GM18870 (cell line): ENCODE results near the gene SLC35B1.

ENCODE experiments used
- ATAC-seq: cut with Tn5 transposase; IDR thresholded peaks from one replicate; pipeline ENCODE4 v1.9.1; 2021; ENCODE audit warnings: moderate library complexity; ENCODE audit not compliant: unreplicated experiment

The SLC35B1 gene, protein sequence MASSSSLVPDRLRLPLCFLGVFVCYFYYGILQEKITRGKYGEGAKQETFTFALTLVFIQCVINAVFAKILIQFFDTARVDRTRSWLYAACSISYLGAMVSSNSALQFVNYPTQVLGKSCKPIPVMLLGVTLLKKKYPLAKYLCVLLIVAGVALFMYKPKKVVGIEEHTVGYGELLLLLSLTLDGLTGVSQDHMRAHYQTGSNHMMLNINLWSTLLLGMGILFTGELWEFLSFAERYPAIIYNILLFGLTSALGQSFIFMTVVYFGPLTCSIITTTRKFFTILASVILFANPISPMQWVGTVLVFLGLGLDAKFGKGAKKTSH

DNA sequence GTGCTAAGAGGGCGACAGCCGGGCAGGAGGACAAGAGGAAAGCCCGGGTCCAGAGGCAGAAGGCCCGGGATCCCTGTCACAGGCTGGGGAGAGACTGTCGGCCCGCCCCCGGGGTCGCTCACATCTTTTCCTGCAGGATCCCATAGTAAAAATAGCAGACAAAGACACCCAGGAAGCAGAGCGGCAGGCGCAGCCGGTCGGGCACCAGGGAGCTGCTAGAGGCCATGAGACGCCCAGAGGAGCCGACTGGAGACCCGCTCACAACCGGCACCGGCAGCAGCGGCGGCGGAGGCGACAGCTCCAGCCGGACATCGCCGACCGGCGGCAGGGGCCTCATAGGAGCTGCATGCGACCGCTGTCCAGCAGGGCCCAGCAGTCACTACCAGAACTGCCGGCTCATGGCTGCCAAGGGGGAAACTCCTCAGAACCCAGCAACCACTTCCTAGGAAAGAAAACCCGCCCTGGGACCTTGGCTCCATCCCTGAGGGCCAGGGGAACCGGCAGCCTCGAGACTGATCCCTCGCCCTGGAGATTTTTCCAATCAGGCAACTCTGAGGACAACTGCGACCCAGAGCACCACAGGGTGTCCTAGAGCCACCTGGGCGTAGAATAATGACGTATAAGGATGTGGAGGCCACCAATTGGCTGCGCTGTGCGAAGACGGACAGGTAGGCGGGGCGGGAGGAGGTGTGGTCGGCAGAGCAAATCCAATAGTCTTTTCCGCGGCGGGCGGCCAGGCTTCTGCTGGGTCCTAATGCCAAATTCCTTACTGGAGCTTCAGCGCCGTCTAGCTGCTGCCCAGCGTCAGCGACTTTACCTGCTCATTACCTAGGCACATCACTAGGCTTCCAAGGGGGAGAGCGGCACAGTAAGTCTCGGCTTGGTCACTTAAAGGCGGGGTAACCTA lies at the start of gene SLC35B1:
SLC35B1 (minus strand) TSS at position 357 of the 907 bp plus-strand sequence; CDS start at position 226, 131 bp downstream.
- peak; percentile 92 for ATAC-seq

DNA sequence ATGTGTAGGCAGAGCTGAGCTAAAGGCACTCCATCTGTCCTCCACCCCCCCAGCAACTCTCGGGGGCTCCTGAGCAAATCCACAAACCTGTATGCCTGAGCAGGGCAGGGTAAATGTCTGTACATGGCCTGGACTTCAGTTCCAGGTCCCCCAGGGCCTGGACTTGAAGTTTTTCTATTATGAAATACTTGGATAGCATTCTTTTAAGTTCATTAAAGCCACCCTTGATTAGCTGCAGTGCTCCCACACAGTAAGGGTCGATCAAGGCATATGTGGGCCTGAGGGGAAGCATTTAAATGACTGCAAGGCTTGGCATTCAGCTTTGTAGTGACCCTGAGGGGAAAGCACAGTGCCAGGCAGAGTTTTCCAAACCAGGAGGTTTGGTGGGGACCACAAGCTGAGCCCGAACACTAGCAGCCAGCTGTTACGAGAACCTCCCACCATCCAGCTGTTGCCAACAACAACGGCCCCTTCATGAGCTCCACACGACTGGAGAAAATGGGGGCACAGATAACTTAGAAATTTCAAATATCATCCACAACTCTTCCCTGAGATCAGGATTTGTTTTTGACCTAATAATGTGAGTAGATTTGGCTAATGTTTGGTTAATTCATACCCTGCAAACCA lies 49.5 kb upstream of the SLC35B1 start:
- no peak for ATAC-seq

DNA sequence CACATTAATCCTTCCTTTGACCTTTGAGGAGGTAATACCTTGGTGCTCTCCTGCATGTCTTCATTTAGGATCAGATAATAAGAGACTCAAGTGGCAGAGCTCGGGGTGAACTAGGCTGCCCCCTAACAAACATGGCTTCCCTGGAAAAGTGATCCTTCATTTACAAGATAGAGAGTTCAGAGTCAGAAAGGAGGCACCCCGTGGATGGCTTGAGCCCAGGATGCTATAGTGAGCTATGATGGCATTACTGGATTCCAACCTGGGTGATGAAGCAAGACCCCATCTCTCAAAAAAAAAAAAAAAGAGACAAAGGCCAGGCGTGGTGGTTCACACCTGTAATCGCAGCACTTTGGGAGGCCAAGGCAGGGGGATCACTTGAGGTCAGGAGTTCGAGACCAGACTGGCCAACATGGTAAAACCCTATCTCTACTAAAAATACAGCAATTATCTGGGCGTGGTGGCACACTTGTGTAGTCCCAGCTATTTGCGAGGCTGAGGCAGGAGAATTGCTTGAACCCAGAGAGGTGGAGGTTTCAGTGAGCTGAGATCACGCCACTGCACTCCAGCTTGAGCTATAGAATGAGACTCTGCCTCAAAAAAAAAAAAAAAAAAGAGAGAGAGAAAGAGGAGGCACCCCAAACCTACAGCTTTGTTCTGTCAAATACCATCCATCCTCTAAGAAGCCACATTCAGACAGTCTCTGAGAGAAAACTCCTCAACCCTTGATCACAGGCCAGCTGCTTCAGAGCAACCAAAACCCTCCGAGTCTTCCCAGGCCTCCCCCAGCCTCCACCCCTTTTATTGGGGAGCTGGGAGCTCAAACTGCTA lies 48.8 kb upstream of the SLC35B1 start:
- no peak for ATAC-seq

DNA sequence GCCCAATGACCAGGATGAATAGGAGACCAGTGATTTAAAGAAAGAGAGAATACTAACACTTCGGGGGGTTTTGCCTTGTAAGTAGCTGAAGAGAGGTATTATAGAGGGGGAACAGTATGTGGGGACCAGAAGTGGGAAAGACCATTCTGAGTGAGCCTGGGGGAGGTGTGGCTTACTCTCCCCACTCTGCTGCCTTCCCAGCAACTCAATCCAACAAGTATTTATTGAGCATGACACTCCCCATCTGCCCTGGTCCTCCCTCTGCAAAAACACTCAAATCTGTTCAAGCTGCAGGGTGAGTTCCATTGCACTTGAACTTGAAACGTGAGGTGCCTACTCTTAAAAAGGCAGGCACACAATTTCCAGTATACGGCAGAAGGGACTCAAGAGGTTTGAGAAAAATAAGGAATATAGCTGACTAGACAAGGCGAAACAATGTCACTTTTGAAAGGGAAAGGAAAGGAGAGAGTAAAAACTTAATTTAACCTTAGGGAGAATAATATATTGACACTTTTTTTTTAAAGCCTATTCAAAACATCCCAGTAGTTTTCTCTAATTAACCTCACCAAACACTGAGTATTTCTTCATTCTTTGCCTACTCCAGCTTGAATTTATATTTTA lies 48.0 kb upstream of the SLC35B1 start:
- ATAC-seq = no peak

DNA sequence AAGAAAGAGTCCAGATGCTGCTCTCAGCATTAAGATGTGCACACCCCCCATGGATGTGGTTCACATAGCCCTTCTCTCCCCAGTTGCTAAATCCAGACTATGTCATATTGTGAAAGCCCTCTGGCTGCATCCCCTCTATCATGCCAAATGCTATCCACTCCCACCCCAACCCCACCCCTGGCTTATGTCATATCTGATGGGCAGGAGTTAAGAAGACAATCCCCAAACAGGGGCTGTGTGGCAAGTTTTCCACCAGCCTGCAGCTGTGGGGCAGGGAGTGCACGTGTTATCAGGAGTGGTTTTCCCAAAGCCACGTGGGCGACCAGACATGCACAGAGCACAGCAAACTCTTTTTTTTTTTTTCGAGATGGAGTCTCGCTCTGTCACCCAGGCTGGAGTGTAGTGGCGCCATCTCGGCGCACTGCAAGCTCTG lies 46.2 kb upstream of the SLC35B1 start:
- no peak for ATAC-seq

DNA sequence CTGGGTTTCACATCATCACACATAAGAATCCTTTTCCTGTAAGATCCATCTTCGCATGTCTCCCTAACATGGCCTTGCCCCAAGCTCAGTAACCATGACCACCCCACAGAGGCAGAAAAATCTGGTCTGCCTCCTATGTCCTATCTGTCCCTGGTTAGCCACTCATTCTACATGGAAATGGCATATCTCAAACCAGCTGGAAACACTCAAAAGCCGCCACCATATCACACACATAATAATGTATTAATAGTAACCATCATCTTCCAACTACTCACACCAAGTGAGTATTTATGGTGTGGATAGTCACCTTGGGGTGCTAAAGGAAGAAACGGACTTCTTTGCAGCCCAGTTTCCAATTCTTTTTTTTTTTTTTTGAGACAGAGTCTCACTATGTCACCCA lies 44.7 kb upstream of the SLC35B1 start:
- no peak for ATAC-seq

DNA sequence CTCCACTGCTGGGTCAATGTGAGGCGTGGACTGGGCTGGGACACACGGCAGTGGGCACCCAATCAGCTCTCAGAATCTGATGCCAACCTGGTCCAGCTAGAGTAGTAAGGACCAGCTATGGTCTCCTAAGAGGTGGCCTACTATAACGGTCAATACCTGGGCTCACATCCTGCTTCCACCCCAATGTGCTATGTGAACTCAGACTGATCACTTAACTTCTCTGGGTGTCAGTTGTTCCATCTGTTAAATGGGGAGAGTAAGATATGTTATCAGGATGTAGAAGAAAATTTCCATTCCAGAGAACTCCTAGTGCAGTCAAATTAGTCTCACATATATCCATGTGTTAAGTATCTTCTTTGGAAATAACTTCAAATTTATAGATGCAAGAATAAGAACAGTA lies 42.0 kb upstream of the SLC35B1 start:
- ATAC-seq = no peak

DNA sequence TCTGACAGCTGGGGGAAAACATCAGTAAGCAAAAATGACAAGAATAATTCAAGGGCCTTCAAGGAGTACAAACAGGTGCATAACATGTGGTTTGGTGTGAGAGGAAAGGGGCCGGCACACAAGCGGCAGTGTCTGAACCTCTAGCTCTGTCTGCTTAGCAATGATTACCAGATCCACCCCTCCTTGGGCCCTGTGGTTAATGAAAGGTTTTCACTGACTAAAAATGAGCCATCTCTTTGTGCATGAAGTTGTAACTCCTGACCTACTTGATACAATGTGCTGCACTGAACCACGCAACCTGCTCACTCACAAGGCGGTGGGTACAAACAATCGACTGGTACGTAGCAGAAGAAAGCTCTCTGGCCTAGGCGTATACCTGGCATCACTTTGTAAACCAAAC lies 41.0 kb upstream of the SLC35B1 start:
- peak; percentile 62 for ATAC-seq

DNA sequence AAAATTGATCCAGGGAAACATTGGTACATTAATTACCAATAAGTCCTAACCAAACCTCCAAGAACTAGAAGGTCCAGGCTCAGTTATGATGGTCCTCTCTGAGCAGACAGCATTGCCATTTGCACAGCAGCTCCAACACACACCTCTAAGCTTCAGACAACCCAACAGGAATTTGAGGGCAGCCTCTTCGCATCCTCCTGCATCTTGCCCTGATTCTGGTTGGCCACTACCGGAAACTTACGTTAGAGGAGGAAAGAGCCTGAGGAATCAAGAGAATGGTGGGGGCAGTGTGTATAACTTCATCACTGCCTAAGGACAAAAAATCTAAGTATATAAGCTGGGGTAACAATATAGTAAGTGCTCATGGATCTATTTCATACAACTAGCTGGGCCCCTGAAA lies 40.5 kb upstream of the SLC35B1 start:
- ATAC-seq = no peak

DNA sequence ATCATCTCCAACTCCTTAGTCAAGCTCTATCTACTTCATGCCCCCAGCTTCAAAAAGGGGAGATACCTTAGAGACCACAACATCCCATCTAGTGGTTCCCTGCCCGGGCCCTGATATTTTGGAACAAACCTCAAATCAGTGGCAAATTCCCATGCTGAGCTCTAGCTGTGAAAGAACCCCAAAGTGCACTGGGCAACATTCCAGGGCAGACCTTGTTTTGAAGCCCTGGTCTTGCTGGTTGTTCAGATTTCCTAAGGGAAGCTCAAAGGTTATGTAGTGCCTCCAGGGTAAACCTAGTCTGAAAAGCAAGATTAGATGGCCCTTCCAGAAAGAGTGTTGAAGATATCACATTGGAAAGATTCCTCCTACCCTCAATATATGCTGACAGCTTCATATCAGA lies 39.9 kb upstream of the SLC35B1 start:
- ATAC-seq = no peak

DNA sequence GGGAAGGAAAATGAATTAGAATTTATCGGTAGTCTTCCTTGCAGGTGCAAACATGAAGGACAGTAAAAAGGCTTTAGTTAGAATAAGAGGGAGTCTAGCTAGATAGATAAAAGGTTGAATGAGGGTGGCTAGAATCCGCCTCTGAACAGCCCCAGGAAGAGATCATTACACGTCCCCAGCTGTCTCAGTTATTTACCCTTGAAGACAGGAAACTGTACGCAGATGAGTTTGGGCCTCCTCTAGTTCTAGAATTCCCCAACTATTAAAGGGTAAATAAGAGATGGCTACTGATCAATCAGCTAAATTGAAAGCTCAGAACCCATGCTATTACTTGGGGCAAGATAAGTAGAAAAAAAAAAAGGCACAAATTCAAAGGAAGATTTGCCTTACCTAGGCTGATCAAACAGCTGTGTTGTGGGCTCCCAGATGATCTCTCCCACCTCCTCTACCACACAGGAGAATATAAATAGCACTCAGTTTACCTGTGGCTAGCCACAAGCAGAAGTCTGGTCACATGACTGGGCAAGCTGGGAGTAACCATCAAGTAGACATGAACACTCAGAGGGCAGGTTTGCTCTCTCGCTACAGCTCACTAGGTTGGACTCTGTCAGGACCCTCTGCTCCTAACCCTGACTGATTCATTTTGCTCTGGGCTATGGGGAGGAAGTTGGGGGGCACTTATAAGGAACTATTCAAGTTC lies 39.2 kb upstream of the SLC35B1 start:
- peak; percentile 49 for ATAC-seq

DNA sequence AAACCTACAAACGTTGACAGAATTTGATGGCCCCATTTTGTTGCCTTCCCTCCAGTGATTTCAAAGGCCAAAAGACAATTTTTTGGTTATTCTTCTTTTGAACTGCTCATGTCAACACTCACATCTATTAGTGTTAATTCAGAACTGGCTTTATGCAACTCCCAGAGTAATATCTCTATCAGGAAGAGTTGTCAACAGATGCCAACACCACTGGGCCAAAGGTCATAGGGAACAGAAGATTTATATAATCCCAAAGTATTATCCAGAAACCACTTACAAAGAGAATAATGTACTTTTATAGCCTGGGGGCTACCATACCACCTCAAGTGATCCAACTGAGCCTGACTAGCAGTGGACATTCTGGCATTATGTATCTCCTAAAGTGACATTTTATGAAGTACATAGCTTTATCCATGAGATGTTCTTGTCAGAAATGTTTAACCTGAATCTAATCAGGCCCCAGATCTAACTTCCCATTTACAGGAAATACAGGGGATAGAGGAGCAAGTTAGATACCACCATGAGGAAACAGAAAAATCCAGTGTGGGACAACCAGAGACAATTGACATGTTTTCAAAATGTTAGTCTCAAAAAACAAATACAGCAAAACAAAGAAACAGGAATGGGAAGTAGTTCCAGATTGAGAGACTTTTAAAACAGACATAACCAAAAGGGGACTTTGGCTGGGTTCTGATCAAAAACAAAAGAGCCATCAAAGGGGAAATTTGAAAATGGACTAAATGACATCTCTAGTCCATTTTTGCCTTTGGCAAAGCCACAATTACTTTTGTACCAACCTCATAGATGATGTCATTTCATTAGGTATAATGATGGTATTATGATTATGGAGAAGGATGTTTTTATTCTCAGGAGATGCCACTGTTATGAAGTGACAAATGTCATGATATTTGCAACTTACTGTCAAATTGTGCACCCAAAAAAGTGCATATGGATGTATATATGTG lies 37.7 kb upstream of the SLC35B1 start:
- ATAC-seq = no peak

DNA sequence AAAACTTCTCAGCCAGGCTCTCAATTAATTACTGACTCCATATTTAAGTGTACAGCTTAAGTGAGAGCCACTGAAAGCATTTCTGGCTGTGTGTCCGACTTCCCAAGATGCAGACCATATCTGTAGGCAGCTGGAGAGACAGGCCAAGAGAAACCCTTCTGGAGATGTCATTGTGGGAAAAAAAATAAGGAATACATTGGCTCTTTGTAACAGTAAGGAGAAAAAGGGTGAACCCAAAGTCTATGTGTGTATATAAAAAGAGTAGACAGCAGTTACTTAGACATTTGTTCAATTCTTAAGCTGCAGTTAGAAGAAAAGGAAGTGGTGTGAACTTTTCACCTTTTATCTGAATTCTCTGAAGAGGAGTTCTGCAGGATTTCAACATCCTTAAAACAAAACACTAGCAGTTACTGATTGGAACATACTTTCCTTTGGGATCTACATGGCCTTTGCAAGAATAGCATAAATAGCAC lies 34.4 kb upstream of the SLC35B1 start:
- ATAC-seq = no peak

DNA sequence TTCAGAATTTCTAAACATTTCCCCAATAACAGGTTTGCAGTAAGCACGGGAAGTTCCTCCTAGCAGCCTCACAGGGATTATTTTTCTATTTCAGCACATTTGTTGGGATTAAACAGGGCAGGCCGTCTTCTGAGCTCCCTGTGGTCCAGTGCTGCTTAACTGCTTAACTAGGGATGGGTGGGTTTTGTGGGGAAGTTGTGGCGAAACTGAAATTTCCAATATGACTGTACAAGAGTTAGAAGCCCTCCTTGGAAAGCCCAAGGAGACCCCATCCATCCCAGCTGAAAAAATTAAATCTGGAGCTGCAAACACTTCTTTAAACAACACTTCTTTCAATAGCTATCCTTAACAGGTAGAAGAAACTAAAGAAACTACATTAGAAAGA lies 33.9 kb upstream of the SLC35B1 start:
- ATAC-seq = no peak

DNA sequence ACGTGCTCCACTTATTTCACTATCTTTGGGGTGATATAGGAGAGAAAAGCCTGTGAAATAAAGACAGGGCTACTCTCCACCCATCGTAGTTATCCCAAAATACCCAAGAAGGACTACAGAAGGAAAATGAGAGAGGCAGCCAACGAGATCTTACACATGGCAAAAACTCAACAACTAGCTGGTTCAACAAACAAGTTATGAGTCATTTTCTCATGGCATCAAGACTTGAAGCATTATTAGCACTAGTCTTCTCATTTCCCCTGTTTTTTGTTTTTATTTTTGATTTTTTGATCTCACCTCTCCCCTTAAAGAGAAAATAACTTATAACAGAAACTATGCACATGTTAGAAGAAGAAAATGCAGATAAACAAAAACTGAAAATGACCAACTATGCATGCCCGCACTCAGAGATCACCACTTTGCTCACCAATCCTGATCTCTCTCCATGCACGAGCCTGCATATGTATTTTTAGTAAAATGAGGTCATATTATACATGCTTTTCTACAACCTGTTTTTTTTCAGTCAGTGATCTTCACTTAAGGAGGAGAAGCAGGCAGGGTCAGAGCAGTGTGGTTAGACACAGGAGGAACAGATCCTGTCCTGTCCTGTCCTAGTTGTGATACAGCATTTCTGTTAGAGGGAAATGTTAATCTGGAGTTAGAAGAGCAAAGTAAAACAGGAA lies 33.4 kb upstream of the SLC35B1 start:
- ATAC-seq = peak; percentile 53

DNA sequence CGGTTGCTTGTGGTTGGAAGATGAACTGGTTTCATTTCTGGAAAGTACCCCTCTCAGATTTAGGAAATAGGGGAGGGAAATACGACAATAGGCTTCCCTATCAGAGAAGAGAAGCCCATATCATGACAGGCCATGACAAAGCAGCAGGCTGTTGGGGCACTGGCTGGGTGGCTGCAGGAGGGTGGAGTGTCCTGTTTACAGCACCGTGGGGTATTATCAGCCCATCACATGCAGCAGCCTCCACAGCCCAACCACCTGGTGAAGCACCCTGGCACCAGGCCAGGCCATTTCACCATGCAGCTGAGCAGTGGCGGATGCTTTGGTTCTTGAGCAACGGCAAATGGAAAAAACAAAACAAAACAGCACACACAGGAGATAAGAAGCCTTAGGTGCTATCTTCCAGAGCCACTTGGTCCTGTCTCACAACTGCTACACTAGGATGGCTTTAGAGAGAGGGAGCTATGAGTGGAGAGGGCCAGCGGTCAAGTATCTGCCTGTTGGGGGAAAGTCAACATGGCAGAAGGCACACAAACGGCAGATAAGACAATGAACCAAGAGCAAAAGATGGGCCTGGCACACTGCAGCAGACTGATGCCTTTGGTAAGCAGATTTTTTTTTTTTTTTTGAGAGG lies 32.0 kb upstream of the SLC35B1 start:
- ATAC-seq = no peak

DNA sequence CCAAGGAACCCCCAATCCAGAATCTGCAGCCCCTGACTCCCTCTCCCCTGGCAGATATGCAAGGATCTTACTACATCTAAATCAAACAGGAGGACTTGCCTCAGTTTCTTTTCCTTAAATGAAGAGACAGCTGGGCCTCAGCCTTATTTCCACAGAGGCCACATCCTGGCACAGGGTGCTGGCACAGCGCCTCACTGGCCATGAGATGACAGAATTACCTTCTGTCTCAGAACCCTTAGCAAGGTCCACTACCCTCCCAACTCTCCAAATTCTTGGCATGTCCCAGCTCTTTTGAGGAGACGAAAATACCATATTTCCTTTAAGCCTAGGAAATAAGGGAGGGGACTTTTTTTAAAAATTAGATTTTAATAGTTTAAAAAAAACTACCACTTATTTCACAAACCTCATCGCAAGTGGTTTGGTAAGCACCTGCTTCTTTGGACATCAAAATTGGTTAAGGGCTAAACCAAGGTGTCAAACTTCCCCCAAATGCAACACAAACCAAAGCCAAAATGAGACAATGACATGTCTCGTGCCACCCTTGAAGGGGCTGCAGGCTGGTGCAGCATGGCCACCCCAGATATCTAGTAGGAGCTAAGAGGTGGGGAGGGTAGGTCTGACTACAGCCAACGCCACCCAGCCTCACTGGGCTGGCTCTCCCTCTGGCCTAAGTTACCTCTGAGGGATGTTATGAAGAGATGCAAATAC lies 30.8 kb upstream of the SLC35B1 start:
- ATAC-seq = no peak
